HG03095 (cell line): ENCODE measurements around the gene LSM12.
"Not testable (repeated sequence)": the region's sequence is repeated elsewhere in the genome, so short reads cannot be mapped to it uniquely, and the experiment has no call there.

Experiments used
- ATAC-seq: cut with Tn5 transposase; IDR thresholded peaks from one replicate; pipeline ENCODE4 v1.9.1; 2021; ENCODE audit warnings: moderate library complexity; ENCODE audit not compliant: unreplicated experiment

Gene LSM12

DNA sequence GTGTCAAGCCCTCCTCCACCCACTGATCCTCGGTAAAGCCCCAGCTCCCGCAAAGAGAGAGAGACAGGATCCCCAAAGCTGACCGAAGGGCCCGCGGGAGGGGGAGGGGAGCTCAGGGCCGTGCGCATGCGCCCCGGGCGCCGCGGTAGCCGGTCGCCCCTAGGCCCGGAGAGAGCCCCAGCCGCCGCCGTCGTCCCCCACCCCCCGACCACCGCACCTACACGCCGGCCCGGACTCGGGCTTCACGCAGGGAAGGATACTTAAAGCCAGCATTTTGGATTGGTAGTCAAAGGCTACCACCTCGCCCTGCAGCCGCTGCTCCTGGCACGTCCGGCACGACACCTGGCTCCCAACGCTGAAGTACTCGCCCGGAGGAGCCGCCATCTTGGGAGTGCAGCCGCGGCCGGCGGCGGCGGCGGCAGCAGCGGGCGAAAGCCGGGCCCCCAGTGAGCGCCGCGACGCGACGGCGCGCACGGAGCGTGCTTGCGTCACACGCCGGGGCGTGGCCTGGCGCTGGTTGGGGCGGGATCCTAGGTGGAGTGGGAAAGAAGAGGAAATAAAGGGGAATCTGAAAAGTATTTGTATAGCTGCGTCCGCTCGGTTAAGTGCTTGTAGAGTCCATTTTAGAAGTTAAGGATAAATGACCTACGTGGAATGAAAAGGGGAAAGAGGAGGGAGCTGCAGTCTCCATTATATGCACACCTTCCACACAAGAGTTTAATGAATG is at the start of gene LSM12:
Gene LSM12 (minus strand): TSS at position 468 of the 727 bp plus-strand sequence. CDS start 84 bp downstream, at position 384.
- peak; percentile 60 for ATAC-seq

DNA sequence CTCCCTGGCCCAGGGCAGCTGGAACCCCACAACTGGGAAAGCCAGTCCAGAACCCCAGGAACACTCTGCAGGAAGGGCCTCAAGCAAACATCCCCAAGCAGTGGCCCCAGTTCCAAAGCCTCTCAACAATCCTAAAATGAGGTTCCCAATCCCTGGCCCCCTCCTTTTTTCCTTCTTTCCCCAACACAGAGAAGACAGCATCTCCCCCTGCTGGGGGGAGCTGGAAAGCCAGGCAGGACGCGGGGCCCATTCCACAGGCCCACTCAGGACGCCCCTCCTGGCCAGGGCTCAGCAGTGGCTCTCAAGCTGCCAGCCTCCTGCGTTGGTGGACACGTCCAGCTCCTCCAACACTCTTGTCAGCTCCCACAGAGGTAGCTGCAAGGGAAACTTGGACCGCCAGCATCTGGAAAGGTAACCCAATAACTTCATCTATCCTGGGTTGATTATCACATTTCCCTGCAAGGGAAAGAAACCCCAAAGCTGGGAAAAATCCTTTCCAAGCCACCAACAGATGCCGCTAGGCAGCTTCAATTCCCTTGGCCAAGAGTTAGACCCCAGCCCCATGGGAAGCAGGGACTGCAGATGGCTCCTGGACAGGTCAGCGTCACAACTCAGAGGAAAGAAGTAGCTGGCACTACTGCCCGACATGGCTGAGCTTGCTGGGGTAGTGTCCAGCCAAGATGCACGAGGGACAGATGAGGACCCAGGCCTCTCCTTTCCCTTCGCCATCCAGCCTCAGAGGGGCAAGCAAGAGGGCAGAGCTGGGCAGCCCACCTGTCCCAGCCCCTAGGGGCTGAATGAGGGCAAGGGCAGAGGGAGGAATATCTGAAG is 49.3 kb upstream of the LSM12 start:
- ATAC-seq = no peak

DNA sequence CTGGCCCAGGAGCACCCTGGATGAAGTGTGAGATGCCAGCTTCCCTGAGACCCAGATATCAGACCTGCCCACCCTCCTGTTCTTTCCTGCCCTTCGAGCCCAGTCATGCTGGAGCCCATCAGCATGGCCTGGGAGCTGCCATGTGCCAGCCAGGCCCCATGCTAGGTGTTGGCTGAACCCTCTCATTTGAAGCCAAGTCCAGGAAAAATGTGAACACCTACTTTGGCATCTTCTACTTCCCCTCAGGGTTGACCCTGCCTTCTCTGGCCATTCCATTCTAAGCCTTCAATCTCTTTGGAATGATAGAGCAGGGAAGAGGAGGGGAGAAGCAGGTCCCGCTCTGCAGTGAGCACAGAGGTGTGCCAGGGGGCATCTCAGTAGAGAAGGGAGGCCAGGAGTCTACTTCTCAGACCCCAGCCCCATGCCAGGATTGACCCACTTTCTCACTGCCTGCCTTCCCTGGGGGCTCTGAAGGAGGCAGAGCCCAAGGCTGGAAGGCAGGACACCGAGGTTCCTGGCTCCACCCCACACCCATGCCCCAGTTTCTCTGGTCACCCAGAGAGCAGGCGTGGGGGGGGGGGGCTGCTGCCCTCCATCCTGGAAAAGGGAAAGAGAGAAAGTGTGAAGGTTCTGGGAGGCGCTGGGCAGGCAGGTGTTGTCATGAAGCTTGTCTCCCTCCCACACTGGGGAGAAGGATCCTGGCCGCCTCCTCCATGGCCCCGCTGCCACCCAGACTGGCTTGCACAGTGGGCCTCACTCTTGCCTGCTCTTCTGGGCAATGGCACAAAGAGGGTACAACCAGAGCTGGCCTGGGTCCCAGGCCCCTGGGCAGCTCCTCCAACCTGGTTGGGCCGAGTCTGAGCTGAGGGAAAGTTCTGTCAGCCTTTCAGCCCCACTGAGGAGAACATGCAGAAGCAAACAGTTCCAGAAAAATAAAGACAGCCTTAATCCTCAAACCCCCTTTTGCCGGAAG is 47.7 kb upstream of the LSM12 start:
- no peak for ATAC-seq

DNA sequence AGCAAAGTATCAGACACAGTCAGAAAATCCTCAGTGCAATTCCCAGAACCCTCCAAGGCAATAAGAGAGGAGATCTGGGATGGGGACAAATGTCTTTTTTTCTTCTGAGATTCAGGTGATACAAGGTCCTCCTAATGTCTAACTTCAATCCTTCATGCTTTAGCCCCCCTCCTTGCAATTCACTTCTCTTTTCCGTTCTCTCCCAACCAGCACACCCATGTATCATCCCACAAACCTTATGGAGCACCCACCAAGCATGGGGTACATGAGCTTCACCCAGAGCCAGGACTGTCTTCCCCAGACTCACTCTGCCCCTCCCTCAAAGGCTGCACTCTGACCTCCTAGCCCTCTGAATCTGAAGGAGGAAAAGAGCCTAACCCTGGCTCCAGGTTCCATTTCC is 46.9 kb upstream of the LSM12 start:
- ATAC-seq = no peak

DNA sequence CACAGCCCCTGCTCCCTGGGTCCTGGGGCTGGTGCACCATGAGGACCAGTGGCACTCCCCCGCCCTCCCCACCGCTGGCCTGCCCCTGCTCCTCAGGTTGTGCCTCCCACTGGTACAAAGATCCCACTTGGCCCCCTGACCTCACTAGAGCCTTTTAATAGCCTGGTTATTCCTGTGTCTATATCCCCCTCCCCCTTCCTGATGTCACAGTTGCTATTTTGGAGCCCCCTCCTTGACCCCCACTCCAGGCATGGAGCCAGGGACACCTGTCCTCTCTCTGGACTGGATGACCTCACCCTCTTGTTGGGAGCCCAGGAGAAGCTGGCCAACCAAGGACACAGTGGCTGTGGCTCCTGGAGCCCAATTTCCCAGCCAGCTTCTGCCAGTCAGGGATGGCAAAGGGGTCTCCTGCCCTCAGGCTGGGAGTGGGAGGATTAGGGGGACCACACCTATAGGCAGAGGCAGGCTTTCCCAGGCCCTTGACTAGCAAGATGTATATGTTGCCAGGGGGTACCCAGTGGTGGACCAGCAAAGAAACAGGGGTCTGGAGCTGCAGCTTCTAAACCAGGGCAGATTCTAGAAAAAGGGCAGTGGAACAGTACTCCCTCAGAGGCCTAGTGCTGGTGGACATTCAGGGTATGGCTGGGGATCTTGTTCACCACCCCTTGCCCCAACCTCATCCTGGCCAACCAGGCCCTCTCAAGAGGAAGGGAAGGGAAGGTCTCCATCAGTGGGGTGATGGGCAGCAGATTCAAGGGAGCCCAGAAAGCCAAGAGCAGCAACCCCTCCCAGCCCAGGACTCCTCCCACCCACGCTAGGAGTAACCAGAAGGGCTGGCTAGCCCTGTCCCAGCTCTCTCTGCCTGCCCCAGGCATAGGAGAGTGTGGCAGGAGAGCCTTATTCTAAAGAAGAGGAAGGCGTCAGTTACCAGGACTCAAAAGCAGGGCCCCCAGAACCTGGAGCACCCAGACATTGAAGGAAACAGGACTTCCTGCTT is 46.1 kb upstream of the LSM12 start:
- no peak for ATAC-seq

DNA sequence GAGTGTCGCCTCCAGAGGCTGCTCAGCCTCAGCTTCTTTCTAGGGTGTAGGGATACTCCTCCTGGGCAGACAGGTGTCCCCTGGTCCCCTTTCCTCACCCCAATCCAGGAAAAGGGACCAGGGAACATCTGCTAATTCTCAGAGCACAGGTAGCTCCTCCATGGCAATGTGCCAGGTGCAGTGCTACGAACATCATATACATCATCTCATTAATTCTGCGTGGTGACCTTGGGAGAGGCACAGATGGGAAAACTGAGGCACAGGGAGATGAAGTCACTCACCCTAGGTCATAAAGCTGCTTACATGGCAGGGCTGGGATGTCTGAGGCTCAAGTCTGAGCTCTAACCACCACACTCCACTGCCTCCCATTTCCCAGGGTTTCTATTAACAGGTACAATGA is 45.3 kb upstream of the LSM12 start:
- ATAC-seq = no peak

DNA sequence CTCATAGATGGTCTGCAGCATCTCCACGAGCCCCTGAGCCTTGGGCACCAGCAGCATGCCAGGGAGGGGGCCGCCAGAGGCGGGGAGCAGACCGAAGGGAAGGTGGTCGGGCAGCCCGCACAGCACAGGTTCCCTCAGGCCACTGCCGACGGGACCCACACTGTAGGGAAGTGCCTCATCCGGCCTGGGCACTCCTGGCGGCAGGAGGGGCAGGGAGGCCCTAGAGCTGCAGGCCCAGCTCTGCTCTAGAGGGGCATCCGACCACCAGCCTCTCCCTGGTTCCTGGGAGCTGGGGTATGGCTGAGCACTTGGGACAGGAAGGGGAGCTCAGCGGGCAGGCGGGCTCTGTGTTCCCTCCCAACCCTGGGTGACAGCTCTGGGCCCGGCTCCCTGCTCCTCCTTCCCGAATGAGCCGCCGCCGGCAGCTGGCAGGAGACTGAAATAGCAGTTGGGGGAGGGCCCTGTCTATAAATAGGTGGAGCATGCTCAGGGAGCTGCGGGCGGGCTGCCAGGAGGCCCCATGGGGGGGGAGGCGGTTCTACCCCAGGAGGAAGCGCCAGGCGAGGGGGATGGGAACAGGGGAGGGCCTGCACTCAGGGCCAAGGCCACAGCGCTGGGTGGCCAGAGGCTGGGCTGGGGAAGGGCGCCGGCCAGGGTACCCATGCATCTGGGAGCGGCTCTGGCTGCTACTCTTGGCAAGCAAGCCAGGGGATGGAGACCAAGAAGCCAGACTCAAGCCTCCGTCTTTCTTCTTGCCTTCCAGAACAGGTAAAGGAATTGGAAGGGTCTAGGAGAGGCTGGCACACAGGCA is 44.6 kb upstream of the LSM12 start:
- ATAC-seq = no peak

DNA sequence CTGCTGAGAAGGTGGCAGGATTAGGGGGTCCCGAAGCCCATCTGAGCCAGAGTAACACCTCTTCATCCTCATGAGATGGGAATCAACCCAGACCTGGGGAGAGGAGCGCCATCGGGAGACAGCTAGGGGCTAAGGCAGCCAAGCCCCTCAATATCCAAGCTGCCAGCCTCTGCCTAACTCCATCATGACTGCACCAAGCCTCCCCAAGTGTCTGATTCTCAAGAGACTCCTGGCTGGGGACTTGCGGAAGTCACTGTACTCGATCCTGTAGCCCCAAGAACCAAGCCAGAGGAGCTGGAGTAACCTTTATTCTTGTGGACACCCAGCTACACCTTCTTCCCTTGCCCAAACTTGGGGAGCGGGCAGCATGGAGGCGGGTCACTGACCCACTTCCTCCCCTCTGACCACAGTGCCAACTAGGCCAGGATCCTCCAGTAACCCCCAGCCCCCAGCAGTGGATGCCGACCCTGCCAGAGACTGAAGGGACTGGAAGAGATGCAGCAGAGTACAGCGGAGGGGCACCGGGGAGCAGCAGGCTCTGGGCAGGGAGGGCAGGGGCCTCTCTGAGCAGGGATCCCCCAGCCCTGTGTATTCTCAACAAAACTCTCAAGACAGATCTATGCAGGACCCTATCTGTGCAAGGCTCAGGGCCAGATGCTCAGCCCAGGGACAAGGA is 43.7 kb upstream of the LSM12 start:
- ATAC-seq = no peak

DNA sequence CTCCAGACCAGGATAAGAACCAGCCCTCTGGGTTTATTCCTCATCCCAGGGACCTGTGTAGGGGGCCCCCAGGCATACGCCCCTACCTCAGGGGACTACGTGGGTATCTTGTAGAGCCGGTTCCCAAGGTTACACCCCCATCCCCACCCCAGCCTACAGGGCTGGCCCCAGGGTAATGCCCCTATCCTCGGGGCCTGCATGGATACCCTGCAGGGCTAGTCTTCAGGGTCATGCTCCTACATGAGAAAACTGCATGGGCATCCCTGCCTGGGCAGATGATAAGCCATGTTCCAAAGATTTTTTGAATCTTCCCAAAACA is 42.8 kb upstream of the LSM12 start:
- ATAC-seq = no peak

DNA sequence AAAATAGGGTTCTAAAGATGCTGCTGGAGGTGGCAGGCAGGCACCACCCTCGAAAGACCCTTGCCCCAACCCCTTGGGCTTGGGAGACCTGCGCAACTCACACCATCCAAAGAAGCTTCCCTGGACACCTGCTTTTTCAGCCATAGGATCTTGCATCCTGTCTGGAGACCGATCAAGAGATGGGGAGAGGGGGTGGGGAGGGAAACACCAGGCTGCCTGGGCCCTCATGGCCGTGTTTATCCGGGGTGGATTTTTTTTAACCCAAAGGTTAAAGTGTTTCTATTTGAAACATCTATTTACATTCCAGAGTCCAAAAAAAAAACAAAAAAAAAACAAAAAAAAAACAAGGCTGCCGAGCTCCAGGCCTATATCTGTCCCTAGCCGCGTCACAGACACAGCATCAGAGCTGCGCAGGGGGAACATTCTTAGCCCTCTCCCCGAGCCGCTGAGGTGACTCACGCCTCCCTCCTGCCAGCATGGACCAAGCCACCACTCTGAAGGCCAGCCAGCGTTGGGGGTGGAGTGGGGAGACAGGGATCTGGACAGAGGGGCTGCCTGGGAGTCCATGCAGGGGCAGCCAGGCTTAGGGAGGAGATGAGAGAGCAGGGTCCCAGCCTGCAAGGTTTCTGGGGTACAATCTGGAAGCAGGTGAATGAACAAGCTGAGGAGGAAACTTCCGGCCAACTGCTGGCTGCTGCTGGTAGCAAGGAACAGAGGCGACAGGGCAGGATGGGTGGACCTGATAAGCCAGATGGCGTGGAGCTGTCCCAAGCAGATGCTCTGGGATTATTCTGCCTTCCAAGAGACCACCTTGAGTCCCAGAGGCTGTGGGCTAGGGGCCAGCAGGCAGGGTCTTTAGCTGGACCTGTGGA is 42.2 kb upstream of the LSM12 start:
- ATAC-seq = no peak

DNA sequence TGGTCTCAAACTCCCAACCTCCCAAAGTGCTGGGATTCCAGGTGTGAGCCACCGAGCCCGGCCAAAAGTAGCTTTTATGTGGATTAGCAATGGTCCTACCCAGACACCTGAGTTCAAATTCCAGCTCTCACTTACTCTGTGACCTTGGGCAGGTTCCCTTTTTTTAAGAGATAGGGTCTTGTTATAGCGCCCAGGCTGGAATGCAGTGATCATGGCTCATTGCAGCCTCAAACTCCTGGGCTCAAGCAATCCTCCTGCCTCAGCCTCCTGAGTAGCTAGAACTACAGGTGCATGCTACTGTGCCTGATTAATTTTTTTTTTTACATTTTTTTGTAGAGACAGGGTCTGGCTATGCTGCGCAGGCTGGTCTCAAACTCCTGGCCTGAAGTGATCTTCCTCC is 40.3 kb upstream of the LSM12 start:
- no peak for ATAC-seq

DNA sequence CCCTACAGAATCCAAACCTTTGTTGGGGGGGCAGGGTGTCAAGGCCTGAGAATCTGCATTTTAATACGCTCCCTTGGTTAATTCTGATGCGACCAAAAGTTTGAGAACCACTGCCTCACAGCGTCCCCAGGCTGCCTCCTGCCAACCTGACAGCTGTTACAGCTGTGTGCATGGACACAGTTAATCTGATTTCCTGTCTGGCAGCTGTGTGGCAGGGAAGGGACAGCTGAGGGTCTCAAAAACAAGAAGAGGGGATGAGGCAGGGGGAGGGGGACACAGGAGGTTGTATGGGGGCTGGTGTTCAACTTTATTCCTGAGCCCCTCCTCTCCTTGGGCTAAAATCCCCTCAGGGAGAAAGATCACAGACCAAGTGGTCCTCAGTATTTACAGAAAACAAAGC is 39.5 kb upstream of the LSM12 start:
- ATAC-seq = no peak

DNA sequence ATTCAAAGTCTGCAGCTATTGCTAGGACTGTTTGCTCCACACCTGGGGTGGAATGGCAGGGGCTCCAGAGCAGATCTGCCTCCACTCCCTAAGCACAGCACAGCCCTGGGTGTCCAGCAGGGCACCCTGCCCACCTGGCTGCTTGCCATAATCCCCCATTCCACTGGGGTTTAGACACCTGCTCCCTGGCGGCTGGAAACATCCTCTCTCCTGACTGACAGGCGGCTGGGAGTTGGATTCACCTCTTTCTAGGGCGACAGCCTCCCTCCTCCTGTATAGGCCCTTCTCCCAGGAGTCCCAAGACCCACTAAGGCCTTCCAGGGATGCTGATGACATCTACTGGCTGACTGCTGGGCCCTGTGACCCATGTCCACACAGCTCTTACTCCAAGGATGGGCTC is 39.0 kb upstream of the LSM12 start:
- no peak for ATAC-seq

DNA sequence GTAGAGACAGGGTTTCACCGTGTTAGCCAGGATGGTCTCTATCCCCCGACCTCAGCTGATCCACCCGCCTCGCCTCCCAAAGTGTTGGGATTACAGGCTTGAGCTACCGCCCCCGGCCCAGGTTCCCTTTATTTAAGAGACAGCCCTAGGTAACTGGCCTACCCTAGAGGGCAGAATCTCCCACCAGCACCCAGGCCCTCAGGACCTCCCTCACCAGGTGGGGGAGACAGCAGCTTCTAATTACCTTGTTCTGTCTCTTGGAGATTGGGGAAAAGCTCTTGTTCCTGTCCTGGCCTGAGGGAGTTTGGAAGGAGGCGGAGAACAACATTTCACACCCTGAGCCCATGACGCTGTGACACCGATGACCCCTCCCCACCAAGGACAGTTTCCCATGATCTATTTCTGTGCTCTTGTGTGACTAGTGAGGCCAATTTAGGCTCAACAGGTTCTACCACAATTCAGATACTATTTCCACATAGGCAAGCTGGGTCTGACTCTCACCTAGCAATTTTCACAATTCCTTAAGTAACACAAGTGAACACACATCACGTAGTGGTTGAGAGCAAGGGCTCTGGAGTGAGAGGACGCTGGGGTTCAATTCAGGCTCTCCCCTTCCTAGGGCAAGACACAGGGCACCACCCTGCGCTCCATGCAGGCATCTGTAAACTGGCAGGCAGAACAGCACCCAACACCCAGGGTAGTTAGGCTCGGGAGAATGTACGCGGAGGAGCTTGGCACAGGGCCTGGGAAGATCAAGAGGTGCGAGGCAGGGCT is 36.6 kb upstream of the LSM12 start:
- ATAC-seq = no peak

DNA sequence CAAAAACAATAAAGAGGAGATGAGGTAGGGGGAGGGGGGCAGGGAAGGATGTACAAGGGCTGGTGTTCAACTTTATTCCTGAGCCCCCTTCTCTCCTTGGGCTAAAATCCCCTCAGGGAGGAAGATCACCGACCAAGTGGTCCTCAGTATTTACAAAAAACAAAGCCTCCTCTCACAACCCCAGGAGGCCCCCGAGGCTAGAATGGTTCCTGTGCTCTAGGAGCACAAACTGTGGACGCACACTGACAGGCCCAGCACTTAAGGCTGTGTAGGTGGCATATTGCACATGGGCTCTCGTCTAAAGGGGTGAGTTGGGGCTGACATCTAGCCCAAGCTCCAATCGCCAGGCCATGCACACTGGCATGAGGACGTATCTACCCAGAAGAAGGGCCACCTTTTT is 35.4 kb upstream of the LSM12 start:
- ATAC-seq = not testable (repeated sequence)

DNA sequence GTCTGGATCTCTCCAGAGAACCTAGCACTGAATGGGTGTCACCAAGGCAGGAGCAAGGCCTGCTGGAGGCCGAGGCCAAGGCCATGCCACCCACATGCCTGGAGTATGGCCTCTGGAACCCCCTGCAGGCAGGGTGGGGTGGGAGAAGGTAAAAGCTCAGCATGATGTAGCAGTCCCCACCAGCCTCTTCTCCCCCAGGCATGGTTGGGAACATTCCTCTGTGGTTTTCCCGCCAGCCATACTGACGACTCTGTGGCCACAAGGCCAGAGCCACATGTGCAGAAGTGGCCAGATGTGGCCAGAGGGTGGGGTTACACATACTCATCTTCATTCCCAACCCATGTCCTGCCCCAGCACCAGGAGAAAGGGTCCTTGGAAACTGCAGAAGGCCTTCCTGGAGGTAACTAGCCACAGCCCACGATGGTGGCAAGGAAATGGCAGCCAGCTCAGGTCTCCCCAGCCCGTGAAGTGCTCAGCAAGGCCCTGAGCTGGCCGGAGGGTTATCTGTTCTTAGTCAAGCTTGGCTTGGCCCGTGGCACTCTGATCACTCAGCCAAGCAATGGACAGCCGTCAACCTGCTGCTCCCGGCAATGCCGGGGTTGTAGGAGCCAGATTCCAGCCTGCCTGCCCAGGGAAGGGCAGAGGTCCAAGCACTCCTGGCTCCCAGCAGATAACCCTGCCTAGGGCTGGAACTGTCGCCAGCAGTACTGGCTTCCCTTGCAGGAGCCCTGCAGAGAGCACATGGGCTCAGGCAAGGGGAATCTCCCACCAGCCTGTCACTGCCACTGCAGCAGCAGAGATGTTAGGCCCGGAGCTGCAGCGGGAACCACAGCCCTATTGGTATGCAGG is 30.9 kb upstream of the LSM12 start:
- no peak for ATAC-seq
